HEK293 (cell line): ENCODE measurements around the gene ZC3H8.
A peak's percentile ranks its signal among the peaks of the same experiment; 100 is the strongest.

Experiments used
- CTCF ChIA-PET: fragments of 350-600 bp; formaldehyde crosslinking; extraction: SDS; loops from one replicate; lab custom pipeline; 2021; ENCODE audit warnings: antibody characterized with exemption; lab: Yijun Ruan, JAX
- POLR2A ChIA-PET: fragments of 300-600 bp; formaldehyde crosslinking; extraction: SDS; loops from one replicate; lab custom pipeline; 2020; ENCODE audit warnings: antibody characterized with exemption, inconsistent platforms; lab: Yijun Ruan, JAX
- H3K27ac ChIP-seq: fragments of 200-500 bp; sonication (Bioruptor generic); 2 replicates; pipeline ENCODE4 v1.5.1; 2014; ENCODE audit warnings: low read depth, low read length, control low read depth, inconsistent platforms; ENCODE audit errors: extremely low read depth
- H3K36me3 ChIP-seq, 2 experiments: fragments of 200-500 bp in 1 of 2; sonication (Bioruptor generic) in 1 of 2; 1 replicate in 1 of 2; 2 replicates in 1 of 2; pipeline ENCODE4 v1.5.1; 2014 to 2017; ENCODE audit warnings: inconsistent platforms in 2 of 2, low read length in 2 of 2; ENCODE audit not compliant: control insufficient read depth in 2 of 2, insufficient read depth in 1 of 2
- H3K4me1 ChIP-seq: fragments of 200-500 bp; sonication (Bioruptor generic); 2 replicates; pipeline ENCODE4 v1.5.1; 2014; ENCODE audit warnings: mild to moderate bottlenecking, low read length, inconsistent platforms; ENCODE audit not compliant: control insufficient read depth, insufficient read depth
- H3K4me3 ChIP-seq: 2 replicates; pipeline ENCODE4 v1.5.1; 2011; ENCODE audit warnings: low read depth, mild to moderate bottlenecking, control low read depth, low read length, moderate library complexity
- H3K9me3 ChIP-seq: fragments of 200-500 bp; sonication (Bioruptor generic); 2 replicates; pipeline ENCODE4 v1.5.1; 2014; ENCODE audit warnings: low read depth, low read length, inconsistent platforms; ENCODE audit not compliant: control insufficient read depth, insufficient read depth
- BCL6B ChIP-seq: fragments of 450-650 bp; formaldehyde crosslinking; IDR thresholded peaks from 2 replicates; pipeline ENCODE4 v1.5.1; 2017; ENCODE audit warnings: missing biosample characterization, missing genetic modification characterization
- CTCF ChIP-seq: fragments of 450-650 bp; formaldehyde crosslinking; IDR thresholded peaks from 2 replicates; pipeline ENCODE4 v1.5.1; 2016; ENCODE audit warnings: missing biosample characterization, missing genetic modification characterization
- HOXC10 ChIP-seq: sonication (generic); formaldehyde crosslinking; IDR thresholded peaks from 2 replicates; pipeline ENCODE4 v1.8.1; 2023; ENCODE audit warnings: mild to moderate bottlenecking, missing genetic modification reagents
- PRDM6 ChIP-seq: fragments of 450-650 bp; formaldehyde crosslinking; IDR thresholded peaks from 2 replicates; pipeline ENCODE4 v1.5.1; 2017; ENCODE audit warnings: missing biosample characterization, missing genetic modification characterization
- SP7 ChIP-seq: fragments of 450-650 bp; formaldehyde crosslinking; IDR thresholded peaks from 2 replicates; pipeline ENCODE4 v1.5.1; 2016; ENCODE audit warnings: missing biosample characterization, missing genetic modification characterization
- TSHZ1 ChIP-seq: fragments of 450-650 bp; formaldehyde crosslinking; IDR thresholded peaks from 2 replicates; pipeline ENCODE4 v1.5.1; 2016; ENCODE audit warnings: missing biosample characterization, missing genetic modification characterization, borderline replicate concordance
- WT1 ChIP-seq: fragments of 450-650 bp; formaldehyde crosslinking; IDR thresholded peaks from 2 replicates; pipeline ENCODE4 v1.5.1; 2016; ENCODE audit warnings: missing biosample characterization, missing genetic modification characterization
- ZBTB11 ChIP-seq: fragments of 450-650 bp; formaldehyde crosslinking; conservative IDR thresholded peaks from 2 replicates; pipeline ENCODE4 v1.5.1; 2016; ENCODE audit warnings: low read depth, missing biosample characterization, missing genetic modification characterization
- ZBTB26 ChIP-seq: fragments of 450-650 bp; formaldehyde crosslinking; optimal IDR thresholded peaks from 2 replicates; pipeline ENCODE3; 2016; ENCODE audit warnings: missing biosample characterization, mild to moderate bottlenecking, missing genetic modification characterization
- ZBTB6 ChIP-seq: fragments of 450-650 bp; formaldehyde crosslinking; IDR thresholded peaks from 2 replicates; pipeline ENCODE4 v1.5.1; 2017; ENCODE audit warnings: missing biosample characterization, missing genetic modification characterization
- ZBTB7A ChIP-seq: fragments of 450-650 bp; formaldehyde crosslinking; IDR thresholded peaks from 2 replicates; pipeline ENCODE4 v1.5.1; 2016; ENCODE audit warnings: low read depth, missing biosample characterization, missing genetic modification characterization
- ZNF138 ChIP-seq: fragments of 450-650 bp; formaldehyde crosslinking; IDR thresholded peaks from 2 replicates; pipeline ENCODE4 v1.5.1; 2016; ENCODE audit warnings: missing biosample characterization, missing genetic modification characterization, borderline replicate concordance
- ZNF266 ChIP-seq: fragments of 450-650 bp; formaldehyde crosslinking; IDR thresholded peaks from 2 replicates; pipeline ENCODE4 v1.5.1; 2016; ENCODE audit warnings: missing biosample characterization, missing genetic modification characterization, low read depth
- ZNF324 ChIP-seq: fragments of 450-650 bp; formaldehyde crosslinking; IDR thresholded peaks from 2 replicates; pipeline ENCODE4 v1.5.1; 2016; ENCODE audit warnings: missing biosample characterization, missing genetic modification characterization
- ZNF350 ChIP-seq: fragments of 450-650 bp; formaldehyde crosslinking; IDR thresholded peaks from 2 replicates; pipeline ENCODE4 v1.5.0; 2017; ENCODE audit warnings: missing biosample characterization, mild to moderate bottlenecking, missing genetic modification characterization
- ZNF426 ChIP-seq: fragments of 450-650 bp; formaldehyde crosslinking; IDR thresholded peaks from 2 replicates; pipeline ENCODE4 v1.5.1; 2017; ENCODE audit warnings: missing biosample characterization, missing genetic modification characterization, mild to moderate bottlenecking, inconsistent platforms, moderate library complexity
- ZNF473 ChIP-seq: fragments of 450-650 bp; formaldehyde crosslinking; IDR thresholded peaks from 2 replicates; pipeline ENCODE4 v1.5.1; 2017; ENCODE audit warnings: missing biosample characterization, missing genetic modification characterization
- ZNF521 ChIP-seq: fragments of 450-650 bp; formaldehyde crosslinking; IDR thresholded peaks from 2 replicates; pipeline ENCODE4 v1.5.1; 2017; ENCODE audit warnings: missing biosample characterization, mild to moderate bottlenecking, missing genetic modification characterization
- ZNF560 ChIP-seq: fragments of 450-650 bp; formaldehyde crosslinking; IDR thresholded peaks from 2 replicates; pipeline ENCODE4 v1.5.1; 2017; ENCODE audit warnings: missing biosample characterization, missing genetic modification characterization, borderline replicate concordance
- ZNF654 ChIP-seq: fragments of 450-650 bp; formaldehyde crosslinking; IDR thresholded peaks from 2 replicates; pipeline ENCODE4 v1.5.1; 2016; ENCODE audit warnings: low read depth, missing biosample characterization, missing genetic modification characterization
- ZNF660 ChIP-seq: fragments of 450-650 bp; IDR thresholded peaks from 2 replicates; pipeline ENCODE4 v1.5.1; 2018; ENCODE audit warnings: missing biosample characterization, mild to moderate bottlenecking, missing genetic modification characterization
- ZNF843 ChIP-seq: fragments of 450-650 bp; formaldehyde crosslinking; IDR thresholded peaks from 2 replicates; pipeline ENCODE4 v1.5.1; 2016; ENCODE audit warnings: missing biosample characterization, missing genetic modification characterization

ZC3H8 gene

GRCh38 chr2:112259509-112260294 is 4.9 kb upstream of the ZC3H8 start:
- ChIA-PET POLR2A (no interaction called here), CTCF (interaction anchor here (0.5 to 2.2 kb wide), 22 partner anchors 9 to 425 kb away, joined by 3 to 6 read pairs (median 3); no protein-coding TSS in a partner anchor)
- H3K27ac ChIP-seq = no peak overlapping the region
- H3K9me3 ChIP-seq = no peaks in the 10 kb centered on the region; the same call in 1 of the 2 replicates
- H3K4me3 ChIP-seq = no peak overlapping the region; the same call in 1 of the 2 replicates
- H3K36me3 ChIP-seq = no peaks in the 10 kb centered on the region
- no peaks in the 10 kb centered on the region for H3K4me1 ChIP-seq
- no peak for TF ChIP-seq WT1 (tag by site-specific recombination)
- TF ChIP-seq ZNF324 (tag by site-specific recombination) = peak; percentile 37; the same call in 1 of the 2 replicates
- peak; percentile 79 for TF ChIP-seq ZNF654 (tag by site-specific recombination)
- no peak for TF ChIP-seq ZBTB6 (tag by site-specific recombination)
- no peak for TF ChIP-seq ZBTB11 (tag by site-specific recombination)
- no peak for TF ChIP-seq ZBTB7A
- TF ChIP-seq ZNF560 (tag by site-specific recombination) = no peak
- peak; percentile 89 for TF ChIP-seq CTCF (tag by site-specific recombination)
- peak; percentile 19 for TF ChIP-seq ZBTB26 (tag by site-specific recombination)
- TF ChIP-seq ZNF843 = no peak
- TF ChIP-seq ZNF426 (tag by site-specific recombination) = no peak
- TF ChIP-seq ZNF266 (tag by site-specific recombination) = no peak
- TF ChIP-seq BCL6B = no peak
- no peak for TF ChIP-seq ZNF521
- TF ChIP-seq ZNF350 (tag by site-specific recombination) = no peak
- no peak for TF ChIP-seq ZNF473 (tag by site-specific recombination)
- no peak for TF ChIP-seq PRDM6
- peak; percentile 28; the same call in 1 of the 2 replicates for TF ChIP-seq ZNF660
- no peak for TF ChIP-seq TSHZ1
- TF ChIP-seq SP7 = no peak
- TF ChIP-seq ZNF138 (tag by site-specific recombination) = no peak
- no peak for TF ChIP-seq HOXC10 (CRISPR knock-in tag)
